Omental fat pad (tissue), 4 donors: ENCODE measurements around the gene RARRES2. TPM values are rescaled to one million over a fixed set of nuclear protein-coding genes. Genes with fewer than 3 reads are reported as not detected.

Experiments used
- ATAC-seq: fragments of 150-250 bp; one replicate; pipeline ENCODE4 v1.9.1; 2016; ENCODE audit warnings: mild to moderate bottlenecking, moderate library complexity; ENCODE audit not compliant: low FRiP score
- DNase-seq: peaks from one replicate; pipeline ENCODE4 v3.0.0-alpha.2; 2019; ENCODE audit warnings: low spot score
- total RNA-seq, 4 donors: library from RNA; depleted of rRNA; stranded (reverse); fragments of >200 nt; gene quantifications; one replicate each; pipeline ENCODE4 v1.1.0, GENCODE V29; 2016
- TF ChIP-seq, protein P1 (sequence below), 3 donors: fragments of 450-650 bp; IDR thresholded peaks; one replicate each; pipeline ENCODE4 v1.5.1; 2016 to 2017; ENCODE audit warnings: antibody characterized with exemption in 3 of 3, mild to moderate bottlenecking in 3 of 3, moderate library complexity in 2 of 3

Gene RARRES2
- total RNA-seq, 4 donors from 2014 or later: 93.9 to 433 (median 218) TPM

DNA sequence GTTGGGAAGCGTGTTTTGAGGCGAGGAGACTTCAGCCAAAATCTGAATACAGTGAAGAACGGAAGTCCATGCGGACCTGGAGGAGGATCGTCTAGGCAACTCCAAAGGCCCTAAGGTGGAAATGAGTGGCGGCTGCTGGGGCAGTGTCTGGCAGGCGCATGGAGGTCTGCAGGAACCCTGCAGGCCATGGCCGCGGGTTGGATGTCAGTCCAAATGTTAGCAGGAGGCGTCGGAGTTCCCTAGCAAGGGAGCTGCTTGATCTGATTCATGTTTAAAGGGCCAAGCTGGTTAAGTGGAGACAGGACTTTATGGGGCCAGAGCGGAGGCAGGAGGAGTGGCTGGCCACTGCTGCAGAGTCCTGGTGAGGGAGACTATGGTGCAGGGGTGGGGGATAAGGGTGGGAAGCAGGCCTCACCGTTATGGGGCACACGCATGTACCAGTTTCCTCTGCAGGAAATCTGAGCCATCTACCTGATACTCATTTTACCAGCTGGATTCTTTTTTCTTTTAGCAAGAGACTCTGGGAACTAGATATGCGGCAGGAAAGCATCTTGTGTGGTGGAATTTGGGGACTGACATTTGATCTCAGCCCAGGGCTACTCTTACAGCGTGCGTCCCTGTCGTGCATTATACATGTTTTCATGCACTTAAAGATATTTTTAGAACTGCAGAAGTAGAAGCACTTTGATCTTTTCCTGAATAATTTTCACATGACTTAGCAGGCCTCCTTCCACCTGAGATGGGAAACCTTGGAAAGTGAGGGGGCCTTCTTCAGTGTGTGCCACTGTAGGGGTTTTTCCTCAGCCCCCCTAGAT, 20.6 kb upstream of the RARRES2 start:
- ATAC-seq (no peak), DNase-seq (no peak)
- TF ChIP-seq, protein P1, sequence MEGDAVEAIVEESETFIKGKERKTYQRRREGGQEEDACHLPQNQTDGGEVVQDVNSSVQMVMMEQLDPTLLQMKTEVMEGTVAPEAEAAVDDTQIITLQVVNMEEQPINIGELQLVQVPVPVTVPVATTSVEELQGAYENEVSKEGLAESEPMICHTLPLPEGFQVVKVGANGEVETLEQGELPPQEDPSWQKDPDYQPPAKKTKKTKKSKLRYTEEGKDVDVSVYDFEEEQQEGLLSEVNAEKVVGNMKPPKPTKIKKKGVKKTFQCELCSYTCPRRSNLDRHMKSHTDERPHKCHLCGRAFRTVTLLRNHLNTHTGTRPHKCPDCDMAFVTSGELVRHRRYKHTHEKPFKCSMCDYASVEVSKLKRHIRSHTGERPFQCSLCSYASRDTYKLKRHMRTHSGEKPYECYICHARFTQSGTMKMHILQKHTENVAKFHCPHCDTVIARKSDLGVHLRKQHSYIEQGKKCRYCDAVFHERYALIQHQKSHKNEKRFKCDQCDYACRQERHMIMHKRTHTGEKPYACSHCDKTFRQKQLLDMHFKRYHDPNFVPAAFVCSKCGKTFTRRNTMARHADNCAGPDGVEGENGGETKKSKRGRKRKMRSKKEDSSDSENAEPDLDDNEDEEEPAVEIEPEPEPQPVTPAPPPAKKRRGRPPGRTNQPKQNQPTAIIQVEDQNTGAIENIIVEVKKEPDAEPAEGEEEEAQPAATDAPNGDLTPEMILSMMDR (IDR thresholded peaks at IDR 0.05): no peak

DNA sequence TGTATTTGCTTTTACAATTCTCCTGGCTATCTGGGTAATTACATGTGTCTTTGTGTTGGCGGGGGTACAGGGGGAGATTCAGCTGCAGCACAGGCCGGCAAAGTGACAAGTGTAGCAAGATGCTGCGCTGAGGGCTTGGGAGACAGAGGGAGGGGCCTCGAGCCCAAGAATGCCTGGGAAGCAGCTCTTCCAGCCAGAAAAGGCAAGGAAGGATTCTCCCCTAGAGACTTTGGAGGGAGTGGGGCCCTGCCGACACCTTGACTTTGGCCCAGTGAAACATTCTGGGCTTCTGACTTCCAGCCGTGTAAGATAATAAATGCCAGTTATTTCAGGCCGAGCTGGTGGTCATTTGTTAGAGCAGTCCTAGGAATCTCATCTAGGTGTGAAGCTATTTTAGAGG, 20.0 kb upstream of the RARRES2 start:
- no peak for DNase-seq
- TF ChIP-seq, protein P1 (IDR thresholded peaks at IDR 0.05): no peak
- ATAC-seq: no peak

DNA sequence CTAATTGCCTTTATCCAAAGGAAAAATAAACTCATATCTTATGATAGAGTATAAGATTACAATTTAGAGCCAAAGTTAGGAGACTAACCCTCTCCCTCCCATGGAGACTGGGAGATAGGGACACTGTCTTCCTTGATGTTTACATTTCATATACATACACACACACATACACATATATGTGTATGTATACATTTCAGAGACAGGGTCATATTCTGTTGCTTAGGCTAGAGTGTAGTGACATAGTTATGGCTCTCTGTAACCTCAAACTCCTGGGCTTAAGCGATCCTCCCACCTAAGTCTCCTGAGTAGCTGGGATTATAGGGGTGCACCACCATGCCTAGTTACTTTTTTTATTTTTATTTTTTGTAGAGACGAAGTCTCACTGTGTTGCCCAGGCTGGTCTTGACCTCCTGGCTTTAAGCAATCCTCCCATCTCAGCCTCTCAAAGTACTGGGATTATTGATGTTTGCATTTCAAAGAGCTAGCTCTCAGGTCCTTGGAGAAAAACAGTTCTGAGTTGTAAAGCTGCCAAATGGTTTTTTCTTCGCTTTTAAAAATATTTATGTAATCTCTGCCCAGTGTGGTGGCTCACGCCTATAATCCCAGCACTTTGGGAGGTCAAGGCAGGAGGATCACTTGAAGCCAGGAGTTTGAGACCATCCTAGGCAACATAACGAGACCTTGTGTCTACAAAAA, 19.1 kb upstream of the RARRES2 start:
- ATAC-seq (no peak), DNase-seq (no peak)
- TF ChIP-seq, protein P1 (IDR thresholded peaks at IDR 0.05): no peak

DNA sequence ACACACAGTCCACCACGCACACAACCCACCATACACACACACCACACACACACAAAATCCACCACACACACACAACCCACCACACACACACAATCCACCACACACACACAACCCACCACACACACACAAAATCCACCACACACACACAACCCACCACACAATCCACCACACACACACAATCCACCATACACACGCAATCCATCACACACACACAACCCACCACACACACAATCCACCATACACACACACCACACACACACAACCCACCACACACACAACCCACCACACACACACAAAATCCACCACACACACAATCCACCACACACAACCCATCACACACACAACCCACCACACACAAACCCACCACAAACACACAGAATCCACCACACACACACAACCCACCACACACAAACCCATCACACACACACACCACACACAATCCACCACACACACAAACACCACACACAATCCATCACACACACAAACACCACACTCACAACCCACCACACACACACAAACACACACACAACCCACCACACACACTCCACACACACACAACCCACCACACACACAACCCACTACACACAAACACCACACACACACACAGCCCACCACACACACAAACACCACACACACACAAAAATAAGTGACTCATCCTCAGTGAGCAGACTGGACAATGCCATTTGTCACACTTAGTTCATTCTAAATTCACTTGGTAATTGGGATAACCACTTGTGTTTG, 18.4 kb upstream of the RARRES2 start:
- TF ChIP-seq, protein P1 (IDR thresholded peaks at IDR 0.05): no peak
- ATAC-seq (no peak), DNase-seq (no peak)

DNA sequence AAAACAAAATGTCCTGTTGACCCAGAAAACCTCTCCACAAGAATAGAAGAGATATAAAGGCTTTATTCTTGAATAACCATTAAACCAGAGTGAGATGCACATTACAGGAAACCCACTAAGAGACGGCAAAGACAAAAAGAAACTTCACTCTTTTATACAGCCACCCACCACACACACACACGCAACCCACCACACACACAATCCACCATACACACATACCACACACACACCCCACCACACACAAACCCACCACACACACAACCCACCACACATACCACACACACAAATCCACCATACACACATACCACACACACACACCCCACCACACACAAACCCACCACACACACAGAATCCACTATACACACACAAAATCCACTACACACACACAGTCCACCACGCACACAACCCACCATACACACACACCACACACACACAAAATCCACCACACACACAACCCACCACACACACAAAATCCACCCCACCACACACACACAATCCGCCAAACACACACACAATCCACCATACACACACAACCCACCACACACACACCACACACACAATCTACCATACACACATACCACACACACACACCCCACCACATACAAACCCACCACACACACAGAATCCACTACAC, 17.7 kb upstream of the RARRES2 start:
- ATAC-seq: no peak
- TF ChIP-seq, protein P1 (IDR thresholded peaks at IDR 0.05): no peak

DNA sequence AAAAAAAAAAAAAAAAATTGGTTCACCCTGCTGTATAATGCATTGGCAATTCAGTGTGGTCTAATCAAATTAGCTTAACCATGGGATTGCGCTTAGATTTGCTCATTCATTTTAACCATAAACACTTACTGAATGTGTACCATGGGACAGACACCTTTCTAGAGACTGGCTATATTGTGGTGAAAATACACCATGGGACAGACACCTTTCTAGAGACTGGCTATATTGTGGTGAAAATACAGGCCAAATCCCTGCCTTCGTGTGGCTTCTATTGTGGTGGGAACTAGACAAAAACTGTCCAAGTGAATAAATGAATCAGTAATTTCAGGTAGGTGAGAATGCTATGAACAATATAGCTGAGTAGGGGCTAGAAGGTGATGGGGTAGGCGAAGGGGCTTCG, 17.0 kb upstream of the RARRES2 start:
- no peak for DNase-seq
- TF ChIP-seq, protein P1 (IDR thresholded peaks at IDR 0.05): no peak
- ATAC-seq: no peak

More for the DNA sequence above, 17.7 kb upstream of the RARRES2 start:
- no peak for DNase-seq
